Endothelial cell of umbilical vein (primary cell): ENCODE measurements around the gene EIF2D. TPM values are rescaled to one million over a fixed set of nuclear protein-coding genes. Genes with fewer than 3 reads are reported as not detected.

Source experiments
- BruUV-seq: library from RNA; stranded (reverse); fragments of 400-500 nt; replicated peaks from 2 replicates; lab custom pipeline; 2021; lab: Mats Ljungman, UMichigan
- CTCF ChIA-PET: fragments of 300-600, 350-600 bp; sonication (Branson Sonifier 250); formaldehyde crosslinking; loops from one replicate; lab custom pipeline; 2021; ENCODE audit warnings: antibody characterized with exemption, inconsistent platforms; lab: Charles Lee
- POLR2A ChIA-PET: fragments of 300-600, 350-600 bp; sonication (Branson Sonifier 250); formaldehyde crosslinking; loops from one replicate; lab custom pipeline; 2021; ENCODE audit warnings: antibody characterized with exemption, inconsistent platforms; lab: Charles Lee
- DNase-seq: peaks from one replicate; pipeline ENCODE4 v3.0.0-alpha.2; 2011; ENCODE audit warnings: low read depth, low spot score
- FAIRE-seq: peaks from 2 replicates; lab custom pipeline; 2011; peaks lifted over from hg19 to GRCh38; lab: Jason Lieb, UNC
- H2AFZ ChIP-seq: 2 replicates; pipeline ENCODE4 v1.6.0; 2012; ENCODE audit warnings: low read depth, low read length, control low read depth, inconsistent platforms
- H3K27ac ChIP-seq: 2 replicates; pipeline ENCODE4 v1.5.1; 2011; ENCODE audit warnings: low read depth, mild to moderate bottlenecking, control low read depth, low read length, moderate library complexity; ENCODE audit not compliant: insufficient read depth
- H3K27me3 ChIP-seq, 2 experiments: 2 replicates each; pipeline versions ENCODE4 v1.6.0 to v1.6.1; 2011; ENCODE audit warnings: low read length in 2 of 2, mixed read lengths in 1 of 2; ENCODE audit not compliant: control insufficient read depth in 2 of 2, insufficient read depth in 2 of 2
- H3K36me3 ChIP-seq, 2 experiments: 2 replicates in 1 of 2; 3 replicates in 1 of 2; pipeline ENCODE4 v1.5.1; 2011; ENCODE audit warnings: low read length in 2 of 2, mild to moderate bottlenecking in 1 of 2, moderate library complexity in 1 of 2; ENCODE audit not compliant: control insufficient read depth in 2 of 2, insufficient read depth in 2 of 2; ENCODE audit errors: extremely low read depth in 1 of 2
- H3K4me1 ChIP-seq: 3 replicates; pipeline ENCODE4 v1.5.1; 2011; ENCODE audit warnings: mild to moderate bottlenecking, low read length; ENCODE audit not compliant: control insufficient read depth, insufficient read depth; ENCODE audit errors: extremely low read depth
- H3K4me2 ChIP-seq: 2 replicates; pipeline ENCODE4 v1.6.1; 2011; ENCODE audit warnings: low read length, control low read depth, mixed read lengths; ENCODE audit not compliant: insufficient read depth
- H3K4me3 ChIP-seq, 3 experiments: fragments of 200-600 bp in 1 of 3; sonication (generic), shearing (Covaris generic) in 1 of 3; replicated peaks in 1 of 3; 2 replicates each; pipeline ENCODE4 v1.5.1; 2011 to 2016; ENCODE audit warnings: control low read depth in 3 of 3, low read length in 3 of 3, mild to moderate bottlenecking in 2 of 3, inconsistent platforms in 1 of 3, low read depth in 1 of 3, moderate library complexity in 1 of 3; ENCODE audit not compliant: insufficient read depth in 1 of 3
- H3K79me2 ChIP-seq: 2 replicates; pipeline ENCODE4 v1.6.0; 2012; ENCODE audit warnings: low read length, inconsistent platforms; ENCODE audit not compliant: control insufficient read depth, insufficient read depth
- H3K9ac ChIP-seq: replicated peaks from 2 replicates; pipeline ENCODE3; 2011; ENCODE audit warnings: low read length, control low read depth; ENCODE audit not compliant: insufficient read depth; ENCODE audit errors: extremely low read depth
- H3K9me1 ChIP-seq: replicated peaks from 3 replicates; pipeline ENCODE4 v1.6.0; 2011; ENCODE audit warnings: mild to moderate bottlenecking, low read length; ENCODE audit not compliant: control insufficient read depth, insufficient read depth; ENCODE audit errors: extremely low read depth
- H3K9me3 ChIP-seq: replicated peaks from 2 replicates; pipeline ENCODE4 v1.5.1; 2012; ENCODE audit warnings: low read length, inconsistent platforms; ENCODE audit not compliant: control insufficient read depth, insufficient read depth
- H4K20me1 ChIP-seq: replicated peaks from 2 replicates; pipeline ENCODE3; 2011; ENCODE audit warnings: mild to moderate bottlenecking, low read length; ENCODE audit not compliant: control insufficient read depth, insufficient read depth; ENCODE audit errors: extremely low read depth
- EZH2 ChIP-seq: IDR thresholded peaks from 2 replicates; pipeline ENCODE4 v1.6.1; 2012; ENCODE audit warnings: borderline replicate concordance, low read depth, mild to moderate bottlenecking, moderate library complexity, low read length, inconsistent platforms; ENCODE audit not compliant: severe bottlenecking
- FOS ChIP-seq: IDR thresholded peaks from 2 replicates; pipeline ENCODE4 v1.6.1; 2011; ENCODE audit warnings: mild to moderate bottlenecking, low read length, moderate library complexity, borderline replicate concordance; ENCODE audit not compliant: insufficient read depth
- GATA2 ChIP-seq: IDR thresholded peaks from 2 replicates; pipeline ENCODE4 v1.7.0; 2011; ENCODE audit warnings: low read depth, mild to moderate bottlenecking, moderate library complexity, mixed read lengths, low read length; ENCODE audit not compliant: insufficient read length, insufficient read depth
- JUN ChIP-seq: IDR thresholded peaks from 2 replicates; pipeline ENCODE4 v1.6.1; 2011; ENCODE audit warnings: borderline replicate concordance, low read depth; ENCODE audit not compliant: insufficient read length, insufficient read depth
- MYC ChIP-seq: IDR thresholded peaks from one replicate; pipeline ENCODE4 v1.6.1; 2011; ENCODE audit warnings: mild to moderate bottlenecking, low read depth, low read length
- POLR2A ChIP-seq: IDR thresholded peaks from 2 replicates; pipeline ENCODE4 v1.6.1; 2012; ENCODE audit warnings: low read depth, mild to moderate bottlenecking, control low read depth, low read length
- POLR2AphosphoS5 ChIP-seq: IDR thresholded peaks from 2 replicates; pipeline ENCODE4 v1.6.1; 2012; ENCODE audit warnings: low read depth, mild to moderate bottlenecking, control low read depth, low read length, moderate library complexity; ENCODE audit not compliant: insufficient read depth
- dilution Hi-C: fragments of 300-500 bp; cut with MboI; formaldehyde crosslinking; loops from one replicate; pipeline ENCODE4 v1.15.0; 2019; ENCODE audit warnings: low sequenced_read_pairs; ENCODE audit not compliant: extremely low pct_ligation_motif_present
- intact Hi-C: fragments of 100-400 bp; cut with micrococcal nuclease; formaldehyde crosslinking; loops from one replicate; pipeline ENCODE4 v1.10.0; 2022
- polyA plus RNA-seq, 4 experiments: library from polyadenylated mRNA; depleted of rRNA in 3 of 4; stranded (reverse) in 3 of 4; unstranded in 1 of 4; fragments of >200 nt; gene quantifications; 2 replicates each; pipeline versions ENCODE4 v1.2.1 to v1.2.3, GENCODE V29; 2011 to 2012; ENCODE audit warnings: missing spikeins in 1 of 4
- total RNA-seq: library from RNA; stranded (reverse); gene quantifications from 2 replicates; pipeline ENCODE4 v1.2.3, GENCODE V29; 2021
- TF ChIP-seq, protein P1 (sequence below): IDR thresholded peaks from 2 replicates; pipeline ENCODE4 v1.6.1; 2011; ENCODE audit not compliant: insufficient read depth, insufficient read length
- TF ChIP-seq, protein P2 (sequence below), 2 donors: IDR thresholded peaks; 1 replicate in 1 of 2; 2 replicates in 1 of 2; pipeline ENCODE4 v1.5.1; 2011; ENCODE audit warnings: low read length in 2 of 2, mild to moderate bottlenecking in 2 of 2, moderate library complexity in 2 of 2, control low read depth in 1 of 2, inconsistent platforms in 1 of 2, low read depth in 1 of 2; ENCODE audit not compliant: insufficient read depth in 1 of 2; ENCODE audit errors: extremely low read depth in 1 of 2

The EIF2D gene
- total and polyA plus RNA-seq, 2 donors (not counting 3 experiments of a cell fraction or from before 2014, with no cell fraction given): 48.0 to 54.1 TPM

- Histone ChIP-seq H3K9me3 (no peaks in the 10 kb centered on the region), H3K4me1 (no peaks in the 10 kb centered on the region), H2AFZ (no peak overlapping the region), H3K27me3 (peaks cover 14 to 20% of the 10 kb centered on the region in 2 experiments), H3K79me2 (no peaks in the 10 kb centered on the region), H3K9me1 (no peaks in the 10 kb centered on the region), H3K4me3 (no peak overlapping the region), H4K20me1 (no peaks in the 10 kb centered on the region), H3K36me3 (peaks cover 0 to 2% of the 10 kb centered on the region in 2 experiments), H3K27ac (no peak overlapping the region), H3K4me2 (no peak overlapping the region), H3K9ac (no peak overlapping the region)
- ChIA-PET CTCF (interaction anchor here (0.7 to 15.0 kb wide), 4 partner anchors 9 to 258 kb away, joined by 4 to 663 read pairs (median 20); partner anchors contain the start of gene DYRK3), POLR2A (no interaction called here)
- FAIRE-seq (no peak), DNase-seq (no peak)
- BruUV-seq: no TSS peak
- intact Hi-C loops (no loop called here), dilution Hi-C loops (no loop called here)
- no peak for TF ChIP-seq POLR2AphosphoS5
- no peak for TF ChIP-seq MYC
- TF ChIP-seq POLR2A: no peak
- TF ChIP-seq FOS: no peak
- TF ChIP-seq, protein P1, sequence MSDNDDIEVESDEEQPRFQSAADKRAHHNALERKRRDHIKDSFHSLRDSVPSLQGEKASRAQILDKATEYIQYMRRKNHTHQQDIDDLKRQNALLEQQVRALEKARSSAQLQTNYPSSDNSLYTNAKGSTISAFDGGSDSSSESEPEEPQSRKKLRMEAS: no peak
- no peak for TF ChIP-seq GATA2
- no peak for TF ChIP-seq EZH2
- no peak for TF ChIP-seq JUN
- TF ChIP-seq, protein P2, sequence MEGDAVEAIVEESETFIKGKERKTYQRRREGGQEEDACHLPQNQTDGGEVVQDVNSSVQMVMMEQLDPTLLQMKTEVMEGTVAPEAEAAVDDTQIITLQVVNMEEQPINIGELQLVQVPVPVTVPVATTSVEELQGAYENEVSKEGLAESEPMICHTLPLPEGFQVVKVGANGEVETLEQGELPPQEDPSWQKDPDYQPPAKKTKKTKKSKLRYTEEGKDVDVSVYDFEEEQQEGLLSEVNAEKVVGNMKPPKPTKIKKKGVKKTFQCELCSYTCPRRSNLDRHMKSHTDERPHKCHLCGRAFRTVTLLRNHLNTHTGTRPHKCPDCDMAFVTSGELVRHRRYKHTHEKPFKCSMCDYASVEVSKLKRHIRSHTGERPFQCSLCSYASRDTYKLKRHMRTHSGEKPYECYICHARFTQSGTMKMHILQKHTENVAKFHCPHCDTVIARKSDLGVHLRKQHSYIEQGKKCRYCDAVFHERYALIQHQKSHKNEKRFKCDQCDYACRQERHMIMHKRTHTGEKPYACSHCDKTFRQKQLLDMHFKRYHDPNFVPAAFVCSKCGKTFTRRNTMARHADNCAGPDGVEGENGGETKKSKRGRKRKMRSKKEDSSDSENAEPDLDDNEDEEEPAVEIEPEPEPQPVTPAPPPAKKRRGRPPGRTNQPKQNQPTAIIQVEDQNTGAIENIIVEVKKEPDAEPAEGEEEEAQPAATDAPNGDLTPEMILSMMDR (IDR thresholded peaks at IDR 0.05; ENCODE audit: extremely low read depth in 1 of 2, insufficient read depth in 1 of 2, low read depth in 1 of 2, low read length in 2 of 2): no peak
Measured at GRCh38 chr1:206654828-206655227, 42.6 kb upstream of the EIF2D start.
